Activated naive CD4-positive, alpha-beta T cell treated with anti-CD3 and anti-CD28 coated beads, Interleukin-2, amount 50 U/mL, for 24 hours (primary cell): ENCODE data around the gene ANXA10.
"Not testable (repeated sequence)": the region's sequence is repeated elsewhere in the genome, so short reads cannot be mapped to it uniquely, and the experiment has no call there.

ENCODE experiments used
- H3K27ac Mint-ChIP-seq: one replicate; pipeline ENCODE4 v1.8.0; 2021; ENCODE audit warnings: mild to moderate bottlenecking, mixed read lengths
- H3K27me3 Mint-ChIP-seq: one replicate; pipeline ENCODE4 v1.8.0; 2021; ENCODE audit warnings: mixed read lengths
- H3K36me3 Mint-ChIP-seq: one replicate; pipeline ENCODE4 v1.8.0; 2021; ENCODE audit warnings: mixed read lengths
- H3K4me1 Mint-ChIP-seq: one replicate; pipeline ENCODE4 v1.8.0; 2021; ENCODE audit warnings: mixed read lengths
- H3K4me3 Mint-ChIP-seq: one replicate; pipeline ENCODE4 v1.8.0; 2021; ENCODE audit warnings: mild to moderate bottlenecking, mixed read lengths
- H3K9me3 Mint-ChIP-seq: one replicate; pipeline ENCODE4 v1.8.0; 2021; ENCODE audit warnings: mixed read lengths

The ANXA10 gene

GRCh38 chr4:168134651-168135050, 42.3 kb downstream of the ANXA10 start:
- Mint-ChIP-seq H3K36me3 (no peaks in the 10 kb centered on the region), H3K9me3 (no peaks in the 10 kb centered on the region), H3K4me1 (no peaks in the 10 kb centered on the region), H3K27ac (no peak overlapping the region), H3K27me3 (peaks cover 14% of the 10 kb centered on the region), H3K4me3 (no peak overlapping the region)

DNA sequence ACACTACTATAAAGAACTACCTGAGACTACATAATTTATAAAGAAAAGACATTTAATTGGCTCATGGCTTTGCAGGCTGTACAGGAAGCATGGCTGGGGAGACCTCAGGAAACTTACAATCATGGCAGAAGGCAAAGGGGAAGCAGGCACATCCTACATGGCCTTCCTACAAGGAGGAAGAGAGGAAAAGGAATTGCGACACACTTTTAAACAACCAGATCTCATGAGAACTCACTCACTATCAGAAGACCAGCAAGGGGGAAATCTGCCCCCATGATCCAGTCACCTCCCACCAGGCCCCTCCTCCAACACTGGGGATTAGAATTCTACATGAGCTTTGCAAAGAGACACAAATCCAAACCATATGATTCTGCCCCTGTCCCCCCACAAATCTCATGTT, 43.5 kb downstream of the ANXA10 start:
- H3K4me3 Mint-ChIP-seq, H3K9me3 Mint-ChIP-seq, H3K36me3 Mint-ChIP-seq, H3K27ac Mint-ChIP-seq, H3K4me1 Mint-ChIP-seq: not testable (repeated sequence)
- H3K27me3 Mint-ChIP-seq: peaks cover 14% of the 10 kb centered on the region

GRCh38 chr4:168137695-168138094, 45.4 kb downstream of the ANXA10 start:
- H3K27me3 Mint-ChIP-seq: peaks cover 16% of the 10 kb centered on the region
- not testable (repeated sequence) for H3K27ac Mint-ChIP-seq

GRCh38 chr4:168138143-168138542, 45.8 kb downstream of the ANXA10 start:
- Mint-ChIP-seq H3K36me3 (no peaks in the 10 kb centered on the region), H3K27ac (no peak overlapping the region), H3K4me3 (no peak overlapping the region), H3K4me1 (no peaks in the 10 kb centered on the region), H3K27me3 (peaks cover 16% of the 10 kb centered on the region), H3K9me3 (no peaks in the 10 kb centered on the region)

More at GRCh38 chr4:168137695-168138094, 45.4 kb downstream of the ANXA10 start:
- not testable (repeated sequence) for H3K4me1 Mint-ChIP-seq, H3K36me3 Mint-ChIP-seq, H3K9me3 Mint-ChIP-seq, H3K4me3 Mint-ChIP-seq

DNA sequence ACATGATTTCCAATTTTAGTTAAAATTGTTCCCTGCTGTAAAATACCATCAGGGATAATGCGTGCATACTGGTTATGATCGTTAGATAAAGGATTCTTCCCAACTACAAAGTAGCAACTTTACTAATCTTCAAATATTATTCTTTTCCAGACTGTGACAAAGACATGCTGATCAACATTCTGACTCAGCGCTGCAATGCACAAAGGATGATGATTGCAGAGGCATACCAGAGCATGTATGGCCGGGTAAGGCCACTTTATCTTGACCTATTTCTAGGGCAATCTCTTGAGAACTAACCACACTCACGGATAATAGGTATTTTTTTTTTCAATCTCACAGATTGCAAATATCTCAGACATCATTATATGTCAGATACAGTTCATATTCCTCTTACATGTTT, 47.0 kb downstream of the ANXA10 start:
- Mint-ChIP-seq H3K27ac (no peak overlapping the region), H3K4me3 (no peak overlapping the region), H3K27me3 (peaks cover 16% of the 10 kb centered on the region)

DNA sequence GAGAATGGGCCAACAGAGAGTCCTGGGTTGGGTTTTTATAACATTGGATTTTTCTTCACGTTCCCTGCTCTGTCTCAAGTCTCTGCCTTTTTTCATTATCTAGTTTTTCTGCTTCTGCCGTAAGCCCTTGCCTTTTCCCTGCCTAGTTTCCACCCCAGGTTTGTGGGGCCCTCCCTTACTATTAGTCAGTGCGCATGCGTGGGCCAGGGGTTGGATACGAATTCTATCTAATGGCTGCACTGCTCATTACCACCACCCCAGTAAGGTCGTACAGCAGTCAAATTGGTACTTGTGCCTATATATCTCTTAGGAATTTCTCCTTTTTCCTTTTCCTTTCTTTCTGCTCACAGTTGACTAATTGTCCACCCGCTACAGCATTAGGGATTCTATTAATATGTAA, 49.4 kb downstream of the ANXA10 start:
- H3K27ac Mint-ChIP-seq: peak overlapping the region; percentile 8
- no peaks in the 10 kb centered on the region for H3K4me1 Mint-ChIP-seq
- H3K27me3 Mint-ChIP-seq: peaks cover 16% of the 10 kb centered on the region
- no peak overlapping the region for H3K4me3 Mint-ChIP-seq
- no peaks in the 10 kb centered on the region for H3K36me3 Mint-ChIP-seq
- H3K9me3 Mint-ChIP-seq: no peaks in the 10 kb centered on the region

More for the DNA sequence above, 47.0 kb downstream of the ANXA10 start:
- H3K4me1 Mint-ChIP-seq: no peaks in the 10 kb centered on the region
- H3K9me3 Mint-ChIP-seq: no peaks in the 10 kb centered on the region
- no peaks in the 10 kb centered on the region for H3K36me3 Mint-ChIP-seq

DNA sequence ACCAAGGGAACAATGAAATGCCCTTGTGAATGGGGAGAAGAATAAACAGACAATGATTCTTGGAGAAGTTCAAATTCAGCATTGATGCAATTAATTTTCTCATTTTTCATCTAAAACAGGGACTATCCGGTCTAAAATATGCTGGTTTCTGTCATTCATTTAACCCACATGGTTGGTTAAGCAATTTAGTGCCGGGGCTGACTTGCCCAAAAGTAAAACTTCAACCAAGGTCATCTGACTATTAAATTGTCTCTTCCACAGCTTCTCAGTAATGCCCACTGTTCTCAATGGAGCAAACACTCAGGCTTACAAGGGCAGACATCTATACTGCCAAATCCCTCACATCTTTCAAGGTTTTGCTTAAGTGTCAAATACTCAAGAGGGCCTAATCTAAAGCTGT, 51.3 kb downstream of the ANXA10 start:
- Mint-ChIP-seq H3K27me3 (peaks cover 12% of the 10 kb centered on the region), H3K4me3 (no peak overlapping the region), H3K27ac (no peak overlapping the region), H3K36me3 (no peaks in the 10 kb centered on the region), H3K4me1 (no peaks in the 10 kb centered on the region), H3K9me3 (no peaks in the 10 kb centered on the region)

DNA sequence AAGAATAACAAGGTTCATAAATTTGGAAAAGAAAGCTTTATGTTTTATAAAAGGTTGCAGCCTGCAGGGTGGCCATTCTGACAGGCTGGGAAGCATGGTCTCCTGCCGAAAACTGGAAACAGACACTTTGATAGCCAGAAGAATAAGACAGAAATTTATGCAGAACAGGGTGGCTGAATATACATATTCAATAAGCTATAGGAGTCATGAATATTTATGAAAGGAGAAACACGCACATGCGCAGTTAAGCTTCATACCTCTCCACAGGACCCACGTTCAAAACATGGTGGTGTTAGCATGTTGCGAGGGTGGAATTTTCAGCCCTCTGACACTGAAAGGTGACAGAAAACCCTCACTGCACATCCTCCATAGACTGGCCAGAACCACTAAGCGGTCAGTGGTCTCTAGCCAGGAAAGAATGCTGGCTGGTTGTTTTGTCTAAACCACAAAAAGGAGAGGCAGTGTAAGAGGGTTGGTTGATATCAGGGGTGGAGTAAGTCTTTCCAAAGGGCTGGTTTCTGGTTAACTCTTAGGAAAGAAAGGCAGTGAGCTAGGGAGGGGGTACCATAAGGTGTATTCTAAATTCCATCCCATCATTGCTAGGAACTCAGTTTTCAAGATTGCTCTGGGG, 58.2 kb downstream of the ANXA10 start:
- Mint-ChIP-seq H3K27ac (no peak overlapping the region), H3K4me1 (peaks cover 8% of the 10 kb centered on the region), H3K4me3 (no peak overlapping the region), H3K36me3 (no peaks in the 10 kb centered on the region), H3K27me3 (peaks cover 1% of the 10 kb centered on the region), H3K9me3 (no peaks in the 10 kb centered on the region)

DNA sequence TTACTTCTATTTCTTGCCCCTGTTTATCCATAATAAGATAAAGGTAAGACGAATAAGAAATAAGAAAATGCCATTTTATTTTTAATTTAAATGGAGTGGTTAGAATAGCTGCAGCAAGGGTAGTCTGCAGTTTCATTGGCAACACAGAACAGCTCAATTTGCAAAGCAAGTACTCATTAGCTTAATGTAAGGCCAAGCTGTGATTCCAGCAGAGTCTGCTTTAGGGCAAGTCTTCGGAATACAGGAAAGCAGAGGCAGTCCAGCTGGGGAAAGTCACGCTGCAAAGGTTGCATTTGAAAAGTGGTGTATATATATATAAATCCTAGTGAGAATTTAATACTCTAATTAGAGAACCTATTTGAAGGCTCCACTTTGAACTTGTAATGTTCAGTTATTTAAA, 59.0 kb downstream of the ANXA10 start:
- Mint-ChIP-seq H3K9me3 (no peaks in the 10 kb centered on the region), H3K27me3 (peaks cover 1% of the 10 kb centered on the region), H3K27ac (no peak overlapping the region), H3K36me3 (no peaks in the 10 kb centered on the region), H3K4me1 (peaks cover 8% of the 10 kb centered on the region), H3K4me3 (no peak overlapping the region)

GRCh38 chr4:168152837-168153500, 60.6 kb downstream of the ANXA10 start:
- Mint-ChIP-seq H3K36me3 (no peaks in the 10 kb centered on the region), H3K4me1 (peaks cover 8% of the 10 kb centered on the region), H3K27me3 (peaks cover 1% of the 10 kb centered on the region), H3K4me3 (peak overlapping the region; percentile 73), H3K27ac (no peak overlapping the region), H3K9me3 (no peaks in the 10 kb centered on the region)

DNA sequence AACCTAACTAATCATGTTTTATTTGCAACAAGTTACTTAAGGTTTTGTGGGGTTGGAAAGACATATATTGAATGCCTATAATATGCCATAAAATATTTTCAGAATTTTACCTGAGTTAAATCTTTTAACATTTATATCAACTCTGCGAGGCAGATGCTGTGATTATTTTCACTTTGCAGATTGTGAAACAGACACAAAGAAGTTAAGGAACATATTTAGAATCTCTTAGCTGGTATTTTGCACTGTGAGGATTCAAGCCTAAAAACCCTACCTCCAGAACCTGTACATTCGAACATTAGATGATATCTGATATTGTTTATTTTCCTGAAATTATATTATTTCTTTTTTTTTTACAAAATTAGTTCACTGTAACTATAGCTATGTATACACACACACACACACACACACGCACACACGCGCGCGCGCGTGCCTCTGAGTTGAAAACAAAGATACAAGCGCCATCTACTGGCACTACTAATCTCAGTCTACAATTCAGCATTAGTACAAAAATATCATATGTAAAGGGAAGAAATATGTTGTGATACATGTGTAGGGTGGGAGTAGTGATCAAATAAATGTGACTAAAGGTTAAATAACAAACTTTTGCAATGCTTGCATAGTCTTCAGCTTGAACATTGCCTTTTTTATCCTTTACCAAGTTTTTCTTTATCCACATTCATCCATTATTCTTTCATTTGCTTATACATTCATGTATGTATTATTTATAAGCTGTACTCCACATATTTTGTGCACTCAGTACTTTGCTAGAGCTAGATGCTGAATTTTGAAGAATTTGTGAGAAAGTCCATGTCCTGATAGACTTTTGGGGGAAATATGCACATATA, 61.5 kb downstream of the ANXA10 start:
- Mint-ChIP-seq H3K27me3 (peaks cover 1% of the 10 kb centered on the region), H3K27ac (no peak overlapping the region), H3K9me3 (peaks cover 2% of the 10 kb centered on the region), H3K36me3 (no peaks in the 10 kb centered on the region), H3K4me1 (peaks cover 8% of the 10 kb centered on the region), H3K4me3 (peak overlapping the region; percentile 73)

- peaks cover 1% of the 10 kb centered on the region for H3K27me3 Mint-ChIP-seq
- no peaks in the 10 kb centered on the region for H3K36me3 Mint-ChIP-seq
- H3K4me1 Mint-ChIP-seq: peaks cover 8% of the 10 kb centered on the region
- H3K9me3 Mint-ChIP-seq: peaks cover 6% of the 10 kb centered on the region
- no peak overlapping the region for H3K4me3 Mint-ChIP-seq
- no peak overlapping the region for H3K27ac Mint-ChIP-seq
Observed at GRCh38 chr4:168154546-168155277, 62.4 kb downstream of the ANXA10 start.

GRCh38 chr4:168162604-168163003, 70.3 kb downstream of the ANXA10 start:
- H3K9me3 Mint-ChIP-seq: peaks cover 10% of the 10 kb centered on the region

GRCh38 chr4:168163106-168163505, 70.8 kb downstream of the ANXA10 start:
- Mint-ChIP-seq H3K9me3 (peaks cover 10% of the 10 kb centered on the region), H3K4me3 (no peak overlapping the region), H3K27me3 (peaks cover 3% of the 10 kb centered on the region), H3K27ac (no peak overlapping the region), H3K4me1 (no peaks in the 10 kb centered on the region), H3K36me3 (peaks cover 1% of the 10 kb centered on the region)

More at GRCh38 chr4:168162604-168163003, 70.3 kb downstream of the ANXA10 start:
- H3K4me1 Mint-ChIP-seq: no peaks in the 10 kb centered on the region
- no peak overlapping the region for H3K27ac Mint-ChIP-seq
- H3K4me3 Mint-ChIP-seq: no peak overlapping the region
- H3K27me3 Mint-ChIP-seq: peaks cover 3% of the 10 kb centered on the region
- peaks cover 1% of the 10 kb centered on the region for H3K36me3 Mint-ChIP-seq

DNA sequence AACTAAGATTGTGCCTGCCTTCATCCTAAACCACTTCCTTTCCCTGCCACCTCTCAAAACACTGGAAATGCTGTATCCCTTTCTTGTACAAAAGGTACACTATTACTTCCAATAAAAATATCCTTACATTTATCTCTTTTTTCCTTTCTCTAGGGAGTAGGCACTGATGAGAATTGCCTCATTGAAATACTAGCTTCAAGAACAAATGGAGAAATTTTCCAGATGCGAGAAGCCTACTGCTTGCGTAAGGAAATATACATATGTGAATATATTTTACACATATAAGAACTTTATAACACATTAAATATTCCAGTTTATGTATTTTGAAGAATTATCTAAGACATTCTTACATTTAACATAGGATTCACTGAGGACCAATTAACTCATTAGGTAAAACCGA, 71.7 kb downstream of the ANXA10 start:
- Mint-ChIP-seq H3K27me3 (peaks cover 3% of the 10 kb centered on the region), H3K27ac (no peak overlapping the region), H3K9me3 (peaks cover 6% of the 10 kb centered on the region), H3K4me1 (no peaks in the 10 kb centered on the region), H3K36me3 (peaks cover 1% of the 10 kb centered on the region), H3K4me3 (no peak overlapping the region)
